Stomach (tissue), 9 donors: ENCODE data around the gene RNF20. TPM values are rescaled to one million over a fixed set of nuclear protein-coding genes. Genes with fewer than 3 reads are reported as not detected.

Experiments used
- DNase-seq, 2 donors: peaks; one replicate each; pipeline versions ENCODE4 v3.0.0 to v3.0.0-alpha.2; 2013 to 2019
- H3K27ac ChIP-seq, 5 donors: fragments of 200-600 bp in 4 of 5; sonication (generic) in 4 of 5; one replicate each; pipeline ENCODE4 v1.5.1; 2013 to 2019; ENCODE audit warnings: mild to moderate bottlenecking in 1 of 5, moderate library complexity in 1 of 5
- H3K27me3 ChIP-seq, 3 donors: fragments of 200-600 bp; sonication (generic); one replicate each; pipeline ENCODE4 v1.5.1; 2017 to 2019; ENCODE audit warnings: mixed run types in 1 of 3
- H3K36me3 ChIP-seq, 4 donors: fragments of 200-600 bp; sonication (generic); 1 replicate in 3 of 4; 2 replicates in 1 of 4; pipeline ENCODE4 v1.5.1; 2016 to 2019
- H3K4me1 ChIP-seq, 4 donors: fragments of 200-600 bp; sonication (generic); one replicate each; pipeline ENCODE4 v1.5.1; 2016 to 2019
- H3K4me3 ChIP-seq, 4 donors: fragments of 200-600 bp; sonication (generic) in 3 of 4; one replicate each; pipeline ENCODE4 v1.5.1; 2016 to 2019; ENCODE audit warnings: mild to moderate bottlenecking in 1 of 4
- H3K9me3 ChIP-seq, 4 donors: fragments of 200-600 bp; sonication (generic); one replicate each; pipeline ENCODE4 v1.5.1; 2016 to 2019
- CTCF ChIP-seq, 7 experiments: fragments of 450-650 bp in 4 of 7; fragments of 200-600 bp in 3 of 7; sonication (generic) in 3 of 7; IDR thresholded peaks; one replicate each; pipeline ENCODE4 v1.5.1; 2016 to 2019; ENCODE audit warnings: antibody characterized with exemption in 7 of 7, control low read depth in 2 of 7, mild to moderate bottlenecking in 1 of 7
- EP300 ChIP-seq: sonication (generic); formaldehyde crosslinking; IDR thresholded peaks from one replicate; pipeline ENCODE4 v1.6.1; 2017; ENCODE audit warnings: antibody characterized with exemption
- POLR2A ChIP-seq, 4 donors: fragments of 450-650 bp; IDR thresholded peaks; one replicate each; pipeline ENCODE4 v1.6.1; 2016; ENCODE audit warnings: antibody characterized with exemption in 4 of 4, control low read depth in 2 of 4, mild to moderate bottlenecking in 1 of 4, moderate library complexity in 1 of 4
- POLR2AphosphoS5 ChIP-seq, 3 donors: sonication (generic); formaldehyde crosslinking; IDR thresholded peaks; one replicate each; pipeline ENCODE4 v1.6.1; 2016; ENCODE audit warnings: antibody characterized with exemption in 3 of 3
- WGBS, 5 donors: extraction: QIAGEN DNeasy Blood & Tissue Kit in 3 of 5; methylation state at CpG; one replicate each; pipeline versions ENCODE4 v1.1.5 to v1.1.7; 2013 to 2018; 5-methylcytosine and 5-hydroxymethylcytosine counted together
- intact Hi-C: fragments of 100-400 bp; cut with DNase I; formaldehyde crosslinking; loops from one replicate; pipeline ENCODE4 v1.15.1; 2023; ENCODE audit warnings: low total_unique reads
- polyA plus RNA-seq, 3 donors: library from polyadenylated mRNA; stranded (reverse); fragments of 200-250 nt; gene quantifications; one replicate each; pipeline ENCODE4 v1.2.3, GENCODE V29; 2013
- total RNA-seq, 5 donors: library from RNA; depleted of rRNA; stranded (reverse); fragments of >200 nt; gene quantifications; one replicate each; pipeline versions ENCODE4 v1.1.0 to v1.2.3, GENCODE V29; 2014 to 2016
- donor health status: healthy with polysubstance abuse.
- donor health status: Bipolar disorder and iron deficiency.
- donor health status: healthy.

Gene RNF20
- total and polyA plus RNA-seq, 8 donors: 8.2 to 30.4 (median 12.4) TPM

GRCh38 chr9:101486693-101487442, 46.8 kb upstream of the RNF20 start:
- Histone ChIP-seq H3K4me1 (peaks cover 1 to 40% (median 13%) of the 10 kb centered on the region in 4 donors), H3K27me3 (peaks cover 0 to 15% (median 12%) of the 10 kb centered on the region in 3 donors), H3K4me3 (peak overlapping the region; percentile 65 to 83 (median 70)), H3K9me3 (no peaks in the 10 kb centered on the region), H3K36me3 (no peaks in the 10 kb centered on the region), H3K27ac (peak overlapping the region; percentile 87 to 93 (median 92))
- WGBS, 5 donors: 1 to 2% (median 2%) methylated on average over 33 to 53 of the region's 53 CpGs
- TF ChIP-seq POLR2AphosphoS5 (IDR thresholded peaks at IDR 0.05) (peak in 2 of 3 donors; percentile 59 to 72), EP300 (no peak)
- intact Hi-C loops: no loop called here
- DNase-seq: peak; percentile 70 to 92

GRCh38 chr9:101487443-101487840, 46.2 kb upstream of the RNF20 start:
- Histone ChIP-seq H3K4me1 (peaks cover 0 to 34% (median 9%) of the 10 kb centered on the region in 4 donors), H3K36me3 (no peaks in the 10 kb centered on the region), H3K27me3 (peaks cover 0 to 15% (median 12%) of the 10 kb centered on the region in 3 donors), H3K4me3 (peak overlapping the region; percentile 65 to 83 (median 70)), H3K27ac (peak overlapping the region; percentile 87 to 93 (median 92)), H3K9me3 (no peaks in the 10 kb centered on the region)
- peak in 1 of 2 donors; percentile 54 for DNase-seq
- intact Hi-C loops: no loop called here
- 27 to 36% (median 35%) methylated on average over 9 of the region's 9 CpGs for WGBS, 5 donors
- no peak for TF ChIP-seq POLR2AphosphoS5 (IDR thresholded peaks at IDR 0.05)

GRCh38 chr9:101495810-101496209, 37.8 kb upstream of the RNF20 start:
- WGBS, 5 donors: 20 to 33% (median 25%) methylated on average over 1 of the region's 1 CpG
- no peaks in the 10 kb centered on the region for H3K36me3 ChIP-seq
- intact Hi-C loops: no loop called here
- DNase-seq: no peak
- TF ChIP-seq EP300 (no peak), CTCF (IDR thresholded peaks at IDR 0.05) (no peak), POLR2A (IDR thresholded peaks at IDR 0.05) (no peak), POLR2AphosphoS5 (IDR thresholded peaks at IDR 0.05) (no peak)
- H3K9me3 ChIP-seq: no peaks in the 10 kb centered on the region
- peaks cover 0 to 14% (median 4%) of the 10 kb centered on the region in 4 donors for H3K4me1 ChIP-seq
- no peak overlapping the region for H3K4me3 ChIP-seq
- no peaks in the 10 kb centered on the region for H3K27me3 ChIP-seq
- no peak overlapping the region for H3K27ac ChIP-seq

- DNase-seq: no peak
- intact Hi-C loops: no loop called here
- TF ChIP-seq EP300 (no peak), POLR2A (IDR thresholded peaks at IDR 0.05) (no peak)
- Histone ChIP-seq H3K4me3 (no peak overlapping the region), H3K27ac (no peak overlapping the region), H3K36me3 (no peaks in the 10 kb centered on the region), H3K27me3 (no peaks in the 10 kb centered on the region), H3K9me3 (no peaks in the 10 kb centered on the region), H3K4me1 (peaks cover 0 to 14% (median 4%) of the 10 kb centered on the region in 4 donors)
- 27 to 41% (median 30%) methylated on average over 2 of the region's 2 CpGs for WGBS, 5 donors
These were observed 35.3 kb upstream of the RNF20 start for GRCh38 chr9:101498323-101498722.

GRCh38 chr9:101504188-101504587, 29.5 kb upstream of the RNF20 start:
- DNase-seq: no peak
- TF ChIP-seq POLR2AphosphoS5 (IDR thresholded peaks at IDR 0.05) (no peak), CTCF (IDR thresholded peaks at IDR 0.05) (no peak), POLR2A (IDR thresholded peaks at IDR 0.05) (no peak), EP300 (no peak)
- Histone ChIP-seq H3K9me3 (no peaks in the 10 kb centered on the region), H3K4me3 (no peak overlapping the region), H3K27ac (no peak overlapping the region), H3K4me1 (no peaks in the 10 kb centered on the region), H3K27me3 (no peaks in the 10 kb centered on the region), H3K36me3 (no peaks in the 10 kb centered on the region)
- intact Hi-C loops: no loop called here

- TF ChIP-seq CTCF (IDR thresholded peaks at IDR 0.05) (no peak), EP300 (no peak)
- intact Hi-C loops: no loop called here
- 71 to 86% (median 82%) methylated on average over 5 of the region's 5 CpGs for WGBS, 5 donors
- no peaks in the 10 kb centered on the region for H3K4me1 ChIP-seq
- no peak overlapping the region for H3K27ac ChIP-seq
- H3K27me3 ChIP-seq: no peaks in the 10 kb centered on the region
- H3K4me3 ChIP-seq: no peak overlapping the region
- no peaks in the 10 kb centered on the region for H3K9me3 ChIP-seq
- no peaks in the 10 kb centered on the region for H3K36me3 ChIP-seq
- no peak for DNase-seq
These were observed 25.4 kb upstream of the RNF20 start for GRCh38 chr9:101508211-101508610.
